AG09319 (cell line): ENCODE measurements around the gene SNPH.

ENCODE experiments used
- DNase-seq: peaks from one replicate; pipeline ENCODE4 v3.0.0-alpha.2; 2010; ENCODE audit warnings: low read depth; ENCODE audit errors: extremely low read depth
- CTCF ChIP-seq: IDR thresholded peaks from 2 replicates; pipeline ENCODE4 v1.5.1; 2011; ENCODE audit warnings: low read depth, mild to moderate bottlenecking, inconsistent platforms, low read length, moderate library complexity

SNPH gene

DNA sequence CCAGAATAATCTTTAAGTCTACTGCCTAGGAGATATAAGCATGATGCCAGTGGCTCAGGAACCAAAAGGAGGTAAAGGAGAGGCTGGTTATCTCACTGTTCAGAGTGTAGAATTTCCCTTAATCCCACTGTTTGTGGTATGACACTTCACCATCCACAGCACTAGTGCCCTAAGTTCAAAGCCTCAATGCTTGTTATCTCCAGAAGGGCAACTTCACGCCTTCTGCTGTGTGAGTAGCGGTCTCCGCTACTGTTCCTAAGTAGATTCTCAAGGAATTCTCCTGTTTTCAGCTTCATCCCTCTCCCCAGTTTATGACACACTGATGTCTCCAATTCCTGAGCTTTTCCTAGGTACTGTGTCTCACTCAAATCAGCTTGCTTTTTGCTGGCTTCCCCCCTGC is 13.7 kb upstream of the SNPH start:
- DNase-seq: no peak

DNA sequence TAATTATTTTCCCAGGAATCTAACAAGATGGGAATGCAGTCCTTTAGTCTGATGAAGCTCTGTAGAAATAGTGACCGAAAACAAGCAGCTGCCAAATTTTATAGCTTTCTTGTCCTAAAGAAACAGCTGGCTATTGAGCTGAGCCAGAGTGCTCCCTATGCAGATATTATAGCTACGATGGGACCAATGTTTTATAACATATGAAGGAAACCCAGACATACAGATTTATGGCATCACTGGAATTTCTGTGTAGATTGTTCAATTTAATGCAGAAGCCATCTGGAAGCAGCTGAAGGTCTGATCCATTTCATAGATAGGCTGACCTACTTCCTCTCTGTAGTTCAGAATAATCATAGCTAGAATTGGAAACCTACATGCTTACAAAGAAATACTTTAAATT is 11.8 kb upstream of the SNPH start:
- no peak for TF ChIP-seq CTCF
- no peak for DNase-seq

More for the DNA sequence above, 13.7 kb upstream of the SNPH start:
- TF ChIP-seq CTCF: no peak

DNA sequence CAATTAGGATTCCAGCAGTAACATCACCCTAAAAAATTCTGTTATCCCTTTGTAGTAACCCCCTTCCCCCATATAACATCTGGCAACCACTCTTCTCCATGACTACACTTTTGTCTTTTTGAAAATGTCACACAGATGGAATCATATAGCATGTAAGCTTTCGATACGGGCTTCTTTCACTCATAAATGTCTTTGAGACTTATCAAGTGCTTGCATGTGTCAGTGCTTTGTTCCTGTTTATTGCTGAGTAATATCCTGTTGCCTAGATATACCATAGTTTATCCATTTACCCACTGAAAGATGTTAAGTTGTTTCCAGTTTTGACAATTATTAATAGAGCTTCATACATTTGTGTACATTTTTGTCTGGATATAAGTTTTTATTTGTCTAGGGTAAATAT is 10.4 kb upstream of the SNPH start:
- no peak for DNase-seq
- no peak for TF ChIP-seq CTCF

DNA sequence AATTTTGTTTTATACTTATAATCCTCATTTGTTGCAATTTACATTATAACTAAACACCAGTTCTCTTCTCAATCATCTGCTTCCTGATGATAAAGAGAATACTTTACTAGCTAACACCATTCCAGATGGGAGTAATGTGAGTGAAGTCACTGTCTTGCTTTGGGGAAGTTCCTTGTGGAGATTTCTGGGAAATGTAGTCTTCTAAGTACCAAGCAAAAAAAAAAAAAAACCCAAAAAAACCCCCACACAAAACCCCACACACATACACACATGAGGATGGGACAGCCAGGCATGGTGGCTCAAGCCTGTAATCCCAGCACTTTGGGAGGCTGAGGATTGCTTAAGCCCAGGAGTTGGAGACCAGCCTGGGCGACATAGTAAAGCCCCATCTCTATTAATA is 2.2 kb upstream of the SNPH start:
- DNase-seq: no peak
- no peak for TF ChIP-seq CTCF

DNA sequence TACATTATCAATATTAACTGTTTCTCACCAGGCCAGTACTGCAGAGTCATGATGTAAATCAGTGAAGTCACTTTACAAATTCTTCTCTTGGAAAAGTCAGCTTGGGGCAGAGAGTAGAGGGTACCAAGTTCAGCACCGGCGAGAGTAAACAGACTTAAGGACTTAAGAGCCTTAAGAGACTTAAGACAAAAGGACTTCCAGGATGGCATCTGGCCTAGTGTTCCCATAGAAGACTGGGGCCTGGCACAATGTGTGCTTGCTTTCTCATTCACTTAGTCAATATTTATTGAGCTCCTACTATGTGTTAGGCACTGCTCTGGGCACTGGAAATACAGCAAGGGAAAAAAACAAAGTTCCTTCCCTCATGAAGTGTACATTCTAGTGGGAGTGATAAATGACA is 1.4 kb upstream of the SNPH start:
- no peak for TF ChIP-seq CTCF
- DNase-seq: no peak

DNA sequence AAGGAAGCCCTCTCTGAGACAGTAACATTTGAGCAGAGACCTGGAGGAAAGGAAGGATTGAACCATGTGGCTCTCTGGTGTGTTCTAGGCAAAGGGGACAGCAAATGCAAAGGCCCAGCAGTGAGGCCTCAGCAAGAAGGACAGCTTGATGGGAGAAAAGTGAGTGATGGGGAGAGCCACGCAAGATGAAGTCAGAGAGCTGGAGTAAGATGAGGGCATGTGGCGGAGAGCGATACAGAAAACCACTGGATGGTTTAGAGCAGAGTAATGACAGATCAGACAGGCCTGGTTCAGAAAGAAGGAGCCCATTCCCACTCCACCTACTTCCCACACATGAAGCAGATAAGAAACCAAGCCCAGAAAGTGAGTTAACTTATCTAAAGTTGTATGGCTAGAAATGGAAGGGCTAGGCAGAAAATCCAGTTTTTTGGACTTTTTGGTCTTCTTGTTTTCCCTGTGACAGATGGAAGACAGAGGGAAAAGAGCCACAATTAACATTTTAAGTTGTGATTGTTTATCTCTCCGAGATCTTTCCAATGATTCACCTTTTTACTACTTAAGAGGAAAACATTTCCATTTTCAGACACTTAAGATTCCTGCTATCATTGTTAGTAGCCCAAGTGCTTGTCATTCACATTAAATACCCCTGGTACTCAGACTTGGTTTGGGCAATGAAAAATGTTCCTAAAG is 723 bp upstream of the SNPH start:
- DNase-seq: no peak

DNA sequence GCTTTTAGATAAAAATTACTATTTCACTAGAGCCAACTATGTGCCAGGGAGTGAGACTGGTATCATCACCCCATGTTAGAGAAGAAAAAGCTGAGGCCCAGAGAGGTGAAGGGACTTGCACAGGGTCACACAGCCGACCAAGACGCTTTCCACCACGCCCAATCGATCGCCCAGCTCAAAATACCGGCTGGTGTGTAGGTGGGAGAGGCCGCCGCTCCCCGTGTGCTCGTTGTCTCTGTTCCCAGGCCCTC is 253 bp upstream of the SNPH start:
- DNase-seq: no peak
- TF ChIP-seq CTCF: no peak

More for the DNA sequence above, 723 bp upstream of the SNPH start:
- no peak for TF ChIP-seq CTCF
